Ecto neural progenitor cell (in vitro differentiated cells): ENCODE data around the gene ZNF723.
"Not testable (repeated sequence)": the region's sequence is repeated elsewhere in the genome, so short reads cannot be mapped to it uniquely, and the experiment has no call there.

Experiments
- DNase-seq: peaks from one replicate; pipeline ENCODE4 v3.0.0-alpha.2; 2018; ENCODE audit warnings: low spot score

Gene ZNF723

GRCh38 chr19:22832031-22832762 lies at the start of gene ZNF723:
Gene ZNF723 (plus strand): TSS chr19:22832291. CDS start chr19:22832380, 89 bp downstream.
- DNase-seq, result no peak

GRCh38 chr19:22783651-22784410 lies 48.3 kb upstream of the ZNF723 start, which contains the start of gene ZNF99:
Gene ZNF99 (minus strand): TSS chr19:22784151. CDS start chr19:22784016, 135 bp downstream.
- DNase-seq, result no peak

GRCh38 chr19:22792863-22793262 lies 39.2 kb upstream of the ZNF723 start:
- DNase-seq, result not testable (repeated sequence)

- DNase-seq, result no peak
Measured at GRCh38 chr19:22797040-22797439, 35.1 kb upstream of the ZNF723 start.

- DNase-seq, result no peak
Measured at GRCh38 chr19:22806418-22806817, 25.7 kb upstream of the ZNF723 start.

- DNase-seq, result no peak
Measured at GRCh38 chr19:22807061-22807835, 24.8 kb upstream of the ZNF723 start.

GRCh38 chr19:22814124-22814523 lies 18.0 kb upstream of the ZNF723 start:
- DNase-seq, result no peak

GRCh38 chr19:22831211-22831610 lies 880 bp upstream of the ZNF723 start:
- no peak for DNase-seq

- not testable (repeated sequence) for DNase-seq
Measured at GRCh38 chr19:22857713-22858320, 25.7 kb downstream of the ZNF723 start.

GRCh38 chr19:22882797-22883196 lies 50.7 kb downstream of the ZNF723 start:
- DNase-seq, result no peak

- DNase-seq, result no peak
Measured at GRCh38 chr19:22893855-22894270, 61.8 kb downstream of the ZNF723 start.

- DNase-seq, result no peak
Measured at GRCh38 chr19:22901431-22902130, 69.5 kb downstream of the ZNF723 start.
